ENCODE measurements around the gene PPARA. TPM values are rescaled to one million over a fixed set of nuclear protein-coding genes. Genes with fewer than 3 reads are reported as not detected.

PPARA gene
- total RNA-seq, 1 donor from 2014 or later = 8.4 TPM

DNA sequence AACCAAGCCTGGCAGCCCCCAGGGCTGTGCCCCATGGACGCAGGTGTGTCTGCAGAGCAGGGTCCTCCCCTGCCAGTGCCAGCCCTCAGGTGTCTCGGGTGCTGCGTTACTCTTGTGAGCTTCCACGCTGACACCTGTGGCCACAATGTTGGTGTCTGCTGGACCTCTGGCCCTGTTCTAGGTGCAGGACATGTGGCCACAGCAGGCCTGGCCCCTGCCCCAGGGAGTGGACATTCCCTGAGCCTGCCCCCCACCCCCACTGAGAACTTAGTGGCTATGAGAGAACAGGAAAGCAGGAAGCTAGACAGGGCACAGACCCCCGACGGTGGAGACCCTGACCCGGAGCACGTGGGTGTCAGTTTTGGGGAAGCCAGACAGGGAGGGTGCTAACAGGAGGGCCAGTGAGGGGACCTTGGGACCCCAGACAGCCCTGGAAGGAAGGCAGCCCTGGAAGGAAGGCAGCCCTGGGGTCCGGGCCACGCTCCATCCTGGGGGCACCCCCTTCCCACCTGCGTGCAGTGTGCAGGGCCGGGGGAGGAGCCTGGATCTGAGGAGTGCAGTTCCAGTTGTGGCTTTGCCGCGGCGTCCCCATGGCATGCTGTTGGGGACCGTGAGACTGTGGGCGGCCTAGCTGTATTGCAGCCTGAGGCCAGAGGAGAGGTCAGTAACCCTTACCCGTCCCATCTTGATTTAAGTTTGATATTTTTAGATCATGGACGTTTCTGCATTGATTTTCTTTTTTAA, 43.9 kb upstream of the PPARA start:
- H3K79me2 ChIP-seq (ENCODE audit: insufficient read depth, low read length) = peaks cover 72% of the 10 kb centered on the region
- DNase-seq (ENCODE audit: low read depth) = no peak

GRCh38 chr22:46107089-46107664, 43.1 kb upstream of the PPARA start:
- peak overlapping the region; percentile 40 for H3K27ac ChIP-seq (ENCODE audit: low read depth, low read length)
- no peak overlapping the region for H3K4me3 ChIP-seq (ENCODE audit: insufficient read depth, low read depth, low read length)
- H3K4me1 ChIP-seq (ENCODE audit: insufficient read depth, low read length) = peaks cover 77% of the 10 kb centered on the region
- H3K36me3 ChIP-seq (ENCODE audit: insufficient read depth, low read length) = peaks cover 8% of the 10 kb centered on the region
- Mint-ChIP-seq H3K27me3 (ENCODE audit: low read depth, unreplicated experiment) (peaks cover 18% of the 10 kb centered on the region), H3K9me3 (ENCODE audit: unreplicated experiment) (no peaks in the 10 kb centered on the region), H3K27ac (ENCODE audit: unreplicated experiment) (no peak overlapping the region), H3K4me3 (ENCODE audit: unreplicated experiment) (no peak overlapping the region), H3K4me1 (ENCODE audit: low read depth, unreplicated experiment) (peaks cover 3% of the 10 kb centered on the region), H3K36me3 (ENCODE audit: low read depth, unreplicated experiment) (no peaks in the 10 kb centered on the region)
- FAIRE-seq (no peak), DNase-seq (ENCODE audit: low read depth) (no peak)
- H3K9me3 ChIP-seq (ENCODE audit: insufficient read depth, low read depth, low read length) = no peaks in the 10 kb centered on the region
- H3K79me2 ChIP-seq (ENCODE audit: insufficient read depth, low read length) = peaks cover 65% of the 10 kb centered on the region
- TF ChIP-seq CTCF (IDR thresholded peaks at IDR 0.05; ENCODE audit: insufficient read depth, low read depth, low read length) (no peak), EZH2 (IDR thresholded peaks at IDR 0.05; ENCODE audit: insufficient read depth, low read length) (no peak)
- no peaks in the 10 kb centered on the region for H3K27me3 ChIP-seq (ENCODE audit: insufficient read depth, low read length)
- H4K20me1 ChIP-seq (ENCODE audit: insufficient read depth, low read length) = peaks cover 90% of the 10 kb centered on the region
- peak overlapping the region; percentile 9 for H3K4me2 ChIP-seq (ENCODE audit: low read length)
- H3K9ac ChIP-seq (ENCODE audit: low read length) = peak overlapping the region; percentile 58
- H2AFZ ChIP-seq (ENCODE audit: low read depth, low read length) = no peak overlapping the region

More for the DNA sequence above, 43.9 kb upstream of the PPARA start:
- H3K4me2 ChIP-seq (ENCODE audit: low read length) = peak overlapping the region; percentile 27
- H3K4me1 ChIP-seq (ENCODE audit: insufficient read depth, low read length) = peaks cover 82% of the 10 kb centered on the region
- peaks cover 12% of the 10 kb centered on the region for H3K36me3 ChIP-seq (ENCODE audit: insufficient read depth, low read length)
- H3K9me3 ChIP-seq (ENCODE audit: insufficient read depth, low read depth, low read length) = no peaks in the 10 kb centered on the region
- H3K9ac ChIP-seq (ENCODE audit: low read length) = peak overlapping the region; percentile 58
- H3K9me3 Mint-ChIP-seq (ENCODE audit: unreplicated experiment) = no peaks in the 10 kb centered on the region
- no peak overlapping the region for H3K27ac Mint-ChIP-seq (ENCODE audit: unreplicated experiment)
- no peak overlapping the region for H2AFZ ChIP-seq (ENCODE audit: low read depth, low read length)
- FAIRE-seq = no peak
- no peak overlapping the region for H3K4me3 Mint-ChIP-seq (ENCODE audit: unreplicated experiment)
- H3K27me3 Mint-ChIP-seq (ENCODE audit: low read depth, unreplicated experiment) = peaks cover 21% of the 10 kb centered on the region
- no peaks in the 10 kb centered on the region for H3K36me3 Mint-ChIP-seq (ENCODE audit: low read depth, unreplicated experiment)
- H3K27ac ChIP-seq (ENCODE audit: low read depth, low read length) = peak overlapping the region; percentile 75
- H3K27me3 ChIP-seq (ENCODE audit: insufficient read depth, low read length) = no peaks in the 10 kb centered on the region
- no peak for TF ChIP-seq EZH2 (IDR thresholded peaks at IDR 0.05; ENCODE audit: insufficient read depth, low read length)
- TF ChIP-seq CTCF (IDR thresholded peaks at IDR 0.05; ENCODE audit: insufficient read depth, low read depth, low read length) = no peak
- H3K4me3 ChIP-seq (ENCODE audit: insufficient read depth, low read depth, low read length) = no peak overlapping the region
- peaks cover 91% of the 10 kb centered on the region for H4K20me1 ChIP-seq (ENCODE audit: insufficient read depth, low read length)
- peaks cover 3% of the 10 kb centered on the region for H3K4me1 Mint-ChIP-seq (ENCODE audit: low read depth, unreplicated experiment)

All from astrocyte (in vitro differentiated cells and primary cell).